ENCODE results near the gene CFAP45. TPM values are rescaled to one million over a fixed set of nuclear protein-coding genes. Genes with fewer than 3 reads are reported as not detected.

Gene CFAP45
- total and polyA plus RNA-seq, 2 experiments from 2014 or later = 0.36 TPM; not detected in 1

GRCh38 chr1:159879136-159879535 lies 20.8 kb downstream of the CFAP45 start:
- no peak overlapping the region for H3K27ac Mint-ChIP-seq
- Histone ChIP-seq H2AFZ (no peak overlapping the region), H3K4me3 (no peak overlapping the region), H4K20me1 (replicated peaks; ENCODE audit: insufficient read depth) (no peaks in the 10 kb centered on the region), H3K4me2 (no peak overlapping the region), H3K36me3 (ENCODE audit: insufficient read depth) (no peaks in the 10 kb centered on the region), H3K79me2 (replicated peaks; ENCODE audit: insufficient read depth) (no peaks in the 10 kb centered on the region), H3F3A (replicated peaks; ENCODE audit: low read depth) (no peaks in the 10 kb centered on the region), H3K27me3 (ENCODE audit: insufficient read depth) (no peaks in the 10 kb centered on the region), H3K27ac (ENCODE audit: low read depth) (no peak overlapping the region), H3K4me1 (ENCODE audit: insufficient read depth) (peaks cover 5% of the 10 kb centered on the region; the same call in 1 of the 2 replicates), H3K9me2 (ENCODE audit: insufficient read depth) (no peaks in the 10 kb centered on the region; the same call in 1 of the 2 replicates)
- TF ChIP-seq REST (IDR thresholded peaks at IDR 0.05; ENCODE audit: unreplicated experiment) (no peak), JUNB (IDR thresholded peaks at IDR 0.05; ENCODE audit: unreplicated experiment) (no peak), NANOG (IDR thresholded peaks at IDR 0.05; ENCODE audit: borderline replicate concordance) (no peak), EZH2phosphoT487 (IDR thresholded peaks at IDR 0.05; ENCODE audit: unreplicated experiment) (no peak), ZNF331 (CRISPR knock-in tag; IDR thresholded peaks at IDR 0.05; ENCODE audit: low read depth) (no peak), CTCF (conservative IDR thresholded peaks at IDR 0.05; ENCODE audit: low read depth in 2 of 2) (no peak), STAT1 (IDR thresholded peaks at IDR 0.05; ENCODE audit: unreplicated experiment) (no peak), EZH2 (IDR thresholded peaks at IDR 0.05; ENCODE audit: low read depth, unreplicated experiment) (no peak), ZNF114 (CRISPR knock-in tag; IDR thresholded peaks at IDR 0.05) (no peak), ETS1 (IDR thresholded peaks at IDR 0.05) (no peak), POLR2AphosphoS5 (IDR thresholded peaks at IDR 0.05; ENCODE audit: low read depth) (no peak)
- no peaks in the 10 kb centered on the region for H3K4me1 Mint-ChIP-seq
- H3K36me3 Mint-ChIP-seq (ENCODE audit: low read depth) = no peaks in the 10 kb centered on the region
- DNase-seq (ENCODE audit: low spot score) = no peak
- no peaks in the 10 kb centered on the region for H3K9me3 Mint-ChIP-seq
- no peak for ATAC-seq
- H3K4me3 Mint-ChIP-seq = no peak overlapping the region
- peaks cover under 1% of the 10 kb centered on the region for H3K27me3 Mint-ChIP-seq (ENCODE audit: insufficient read depth, low read depth, poor library complexity)

Data from GM23338 (cell line).